Measurements from ENCODE around the gene ZCCHC24.

- no peak for TF ChIP-seq EZH2 (IDR thresholded peaks at IDR 0.05; ENCODE audit: low read length, missing control alignments)
- TF ChIP-seq, protein P1, sequence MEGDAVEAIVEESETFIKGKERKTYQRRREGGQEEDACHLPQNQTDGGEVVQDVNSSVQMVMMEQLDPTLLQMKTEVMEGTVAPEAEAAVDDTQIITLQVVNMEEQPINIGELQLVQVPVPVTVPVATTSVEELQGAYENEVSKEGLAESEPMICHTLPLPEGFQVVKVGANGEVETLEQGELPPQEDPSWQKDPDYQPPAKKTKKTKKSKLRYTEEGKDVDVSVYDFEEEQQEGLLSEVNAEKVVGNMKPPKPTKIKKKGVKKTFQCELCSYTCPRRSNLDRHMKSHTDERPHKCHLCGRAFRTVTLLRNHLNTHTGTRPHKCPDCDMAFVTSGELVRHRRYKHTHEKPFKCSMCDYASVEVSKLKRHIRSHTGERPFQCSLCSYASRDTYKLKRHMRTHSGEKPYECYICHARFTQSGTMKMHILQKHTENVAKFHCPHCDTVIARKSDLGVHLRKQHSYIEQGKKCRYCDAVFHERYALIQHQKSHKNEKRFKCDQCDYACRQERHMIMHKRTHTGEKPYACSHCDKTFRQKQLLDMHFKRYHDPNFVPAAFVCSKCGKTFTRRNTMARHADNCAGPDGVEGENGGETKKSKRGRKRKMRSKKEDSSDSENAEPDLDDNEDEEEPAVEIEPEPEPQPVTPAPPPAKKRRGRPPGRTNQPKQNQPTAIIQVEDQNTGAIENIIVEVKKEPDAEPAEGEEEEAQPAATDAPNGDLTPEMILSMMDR (conservative IDR thresholded peaks at IDR 0.05 in 1 of 2, IDR thresholded peaks at IDR 0.05 in 1 of 2; ENCODE audit: low read depth in 1 of 2, low read length in 2 of 2), result no peak
Measured at GRCh38 chr10:79418886-79419595, 26.4 kb downstream of the ZCCHC24 start.

Data from fibroblast of lung (primary cell).